NB4 (cell line): Measurements from ENCODE around the gene MCC.
"Not testable (repeated sequence)": the region's sequence is repeated elsewhere in the genome, so short reads cannot be mapped to it uniquely, and the experiment has no call there.

Source experiments
- CTCF ChIP-seq: IDR thresholded peaks from one replicate; pipeline ENCODE4 v1.5.1; 2012; ENCODE audit warnings: low read depth, low read length
- POLR2A ChIP-seq: IDR thresholded peaks from 2 replicates; pipeline ENCODE4 v1.6.1; 2011; ENCODE audit warnings: mild to moderate bottlenecking; ENCODE audit not compliant: insufficient read length; ENCODE audit errors: extremely low read depth
- TF ChIP-seq, protein P1 (sequence below): IDR thresholded peaks from 2 replicates; pipeline ENCODE4 v1.6.1; 2011; ENCODE audit warnings: low read depth, low read length

DNA sequence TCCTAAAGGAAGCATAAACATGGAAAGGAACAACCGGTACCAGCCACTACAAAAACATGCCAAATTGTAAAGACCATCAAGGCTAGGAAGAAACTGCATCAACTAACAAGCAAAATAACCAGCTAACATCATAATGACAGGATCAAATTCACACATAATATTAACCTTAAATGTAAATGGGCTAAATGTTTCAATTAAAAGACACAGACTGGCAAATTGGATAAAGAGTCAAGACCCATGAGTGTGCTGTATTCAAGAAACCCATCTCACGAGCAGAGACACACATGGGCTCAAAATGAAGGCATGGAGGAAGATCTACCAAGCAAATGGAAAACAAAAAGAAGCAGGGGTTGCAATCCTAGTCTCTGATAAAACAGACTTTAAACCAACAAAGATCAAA, 411.6 kb downstream of the MCC start:
- TF ChIP-seq POLR2A, CTCF: not testable (repeated sequence)
- TF ChIP-seq, protein P1, sequence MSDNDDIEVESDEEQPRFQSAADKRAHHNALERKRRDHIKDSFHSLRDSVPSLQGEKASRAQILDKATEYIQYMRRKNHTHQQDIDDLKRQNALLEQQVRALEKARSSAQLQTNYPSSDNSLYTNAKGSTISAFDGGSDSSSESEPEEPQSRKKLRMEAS, result not testable (repeated sequence)
